Endodermal cell (in vitro differentiated cells): ENCODE measurements around the gene FANCD2OS. TPM values are rescaled to one million over a fixed set of nuclear protein-coding genes. Genes with fewer than 3 reads are reported as not detected.

Experiments
- DNase-seq: peaks from one replicate; pipeline ENCODE4 v3.0.0-alpha.2; 2017
- H3K27ac ChIP-seq: 2 replicates; pipeline ENCODE4 v1.5.1; 2013; ENCODE audit warnings: mild to moderate bottlenecking, low read depth, low read length, moderate library complexity
- H3K27me3 ChIP-seq: 2 replicates; pipeline ENCODE4 v1.6.1; 2013; ENCODE audit warnings: mild to moderate bottlenecking, low read length, moderate library complexity; ENCODE audit not compliant: insufficient read depth, control insufficient read depth, poor library complexity, severe bottlenecking
- H3K36me3 ChIP-seq: 2 replicates; pipeline ENCODE4 v1.7.0; 2013; ENCODE audit warnings: mild to moderate bottlenecking, low read length, moderate library complexity; ENCODE audit not compliant: control insufficient read depth, insufficient read depth
- H3K4me1 ChIP-seq: one replicate; pipeline ENCODE4 v1.7.0; 2013; ENCODE audit warnings: low read length; ENCODE audit not compliant: control insufficient read depth, insufficient read depth
- H3K4me3 ChIP-seq: 2 replicates; pipeline ENCODE4 v1.5.1; 2013; ENCODE audit warnings: mild to moderate bottlenecking, low read length, moderate library complexity
- H3K9ac ChIP-seq: 2 replicates; pipeline ENCODE4 v1.6.1; 2013; ENCODE audit warnings: mild to moderate bottlenecking, low read length, moderate library complexity; ENCODE audit not compliant: poor library complexity, severe bottlenecking; ENCODE audit errors: extremely low read depth
- H3K9me3 ChIP-seq: 2 replicates; pipeline ENCODE4 v1.6.1; 2013; ENCODE audit warnings: mild to moderate bottlenecking, low read length, moderate library complexity; ENCODE audit not compliant: control insufficient read depth
- H3K27ac Mint-ChIP-seq: 2 replicates; pipeline ENCODE4 v1.8.0; 2020; ENCODE audit warnings: mixed read lengths
- H3K27me3 Mint-ChIP-seq: 2 replicates; pipeline ENCODE4 v1.8.0; 2021; ENCODE audit warnings: mild to moderate bottlenecking, mixed read lengths; ENCODE audit not compliant: insufficient read depth
- H3K36me3 Mint-ChIP-seq: 2 replicates; pipeline ENCODE4 v1.8.0; 2020; ENCODE audit warnings: low read depth, mixed read lengths
- H3K4me1 Mint-ChIP-seq: 2 replicates; pipeline ENCODE4 v1.8.0; 2020; ENCODE audit warnings: mixed read lengths
- H3K4me3 Mint-ChIP-seq: 2 replicates; pipeline ENCODE4 v1.8.0; 2020; ENCODE audit warnings: mild to moderate bottlenecking, moderate library complexity, mixed read lengths
- H3K9me3 Mint-ChIP-seq: 2 replicates; pipeline ENCODE4 v1.8.0; 2020; ENCODE audit warnings: mild to moderate bottlenecking, mixed read lengths
- CTCF ChIP-seq: fragments of 200-600 bp; sonication (generic); conservative IDR thresholded peaks from 2 replicates; pipeline ENCODE4 v1.5.0; 2021; ENCODE audit warnings: antibody characterized with exemption, mild to moderate bottlenecking
- whole genome bisulfite sequencing, 2 experiments: methylation state at CpG; one replicate each; pipeline versions ENCODE4 v1.1.5 to v1.1.7; 2013; ENCODE audit warnings: missing lambda C conversion rate in 2 of 2, mixed read lengths in 1 of 2; ENCODE audit not compliant: insufficient coverage in 1 of 2, insufficient read length in 1 of 2; 5-methylcytosine and 5-hydroxymethylcytosine counted together
- total RNA-seq, 2 donors: library from RNA; stranded (reverse); fragmentation: NEBNext Ultra II Directional in 1 of 2; extraction: Animal tissue kit (Norgen Biotek cat#: 25700) in 1 of 2; gene quantifications; 2 replicates in 1 of 2; 3 replicates in 1 of 2; pipeline ENCODE4 v1.2.1, GENCODE V29; 2021

FANCD2OS gene
- total RNA-seq, 2 donors from 2014 or later: not detected

- peaks cover 22% of the 10 kb centered on the region for H3K36me3 Mint-ChIP-seq
Measured at GRCh38 chr3:10116928-10117327, 8.9 kb upstream of the FANCD2OS start.

DNA sequence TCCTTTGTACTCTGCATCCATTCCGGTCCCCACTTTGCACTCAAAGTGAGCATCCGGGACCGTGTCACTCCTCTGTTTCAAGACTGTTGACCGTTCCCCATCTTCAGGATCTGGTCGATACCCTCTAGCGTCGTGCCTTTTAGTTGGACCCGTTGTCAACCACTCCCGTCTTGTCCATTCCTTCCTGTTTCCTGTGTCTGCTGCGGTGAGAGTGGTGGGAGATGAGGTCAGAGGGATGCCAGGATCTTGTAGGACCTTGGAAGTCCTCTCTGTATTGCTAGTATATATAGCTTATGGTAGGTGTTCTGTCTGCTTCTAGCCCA lies 8.0 kb upstream of the FANCD2OS start:
- Mint-ChIP-seq H3K36me3 (peaks cover 19% of the 10 kb centered on the region), H3K9me3 (no peaks in the 10 kb centered on the region), H3K27ac (peak overlapping the region; percentile 98), H3K27me3 (no peaks in the 10 kb centered on the region), H3K4me1 (peaks cover 6% of the 10 kb centered on the region), H3K4me3 (peak overlapping the region; percentile 91)
- 1 to 2% methylated on average over 9 to 10 of the region's 10 CpGs for WGBS, 2 experiments
- DNase-seq: no peak
- Histone ChIP-seq H3K4me3 (peak overlapping the region; percentile 93), H3K4me1 (no peaks in the 10 kb centered on the region), H3K9ac (peak overlapping the region; percentile 69), H3K27me3 (no peaks in the 10 kb centered on the region), H3K36me3 (peaks cover 16% of the 10 kb centered on the region), H3K27ac (no peak overlapping the region), H3K9me3 (no peaks in the 10 kb centered on the region)
- no peak for TF ChIP-seq CTCF

More at GRCh38 chr3:10116928-10117327, 8.9 kb upstream of the FANCD2OS start:
- H3K9ac ChIP-seq: no peak overlapping the region
- Mint-ChIP-seq H3K27me3 (no peaks in the 10 kb centered on the region), H3K27ac (no peak overlapping the region), H3K4me3 (peak overlapping the region; percentile 91), H3K9me3 (no peaks in the 10 kb centered on the region), H3K4me1 (peaks cover 6% of the 10 kb centered on the region)
- H3K9me3 ChIP-seq: no peaks in the 10 kb centered on the region
- peaks cover 20% of the 10 kb centered on the region for H3K36me3 ChIP-seq
- no peak overlapping the region for H3K27ac ChIP-seq
- H3K4me1 ChIP-seq: no peaks in the 10 kb centered on the region
- H3K27me3 ChIP-seq: no peaks in the 10 kb centered on the region
- 94 to 97% methylated on average over 4 of the region's 4 CpGs for WGBS, 2 experiments
- peak overlapping the region; percentile 93 for H3K4me3 ChIP-seq
- no peak for TF ChIP-seq CTCF
- DNase-seq: no peak

GRCh38 chr3:10115326-10116137 lies 7.5 kb upstream of the FANCD2OS start, which contains the start of gene BRK1:
Gene BRK1, plus strand, starts transcription at chr3:10115675. Its CDS starts 27 bp downstream, at chr3:10115702.
- DNase-seq: peak; percentile 95
- Mint-ChIP-seq H3K27me3 (no peaks in the 10 kb centered on the region), H3K4me1 (peaks cover 6% of the 10 kb centered on the region), H3K27ac (peak within 1 kb of the TSS; percentile 98), H3K36me3 (peaks cover 13% of the 10 kb centered on the region), H3K4me3 (peak within 1 kb of the TSS; percentile 91), H3K9me3 (no peaks in the 10 kb centered on the region)
- H3K4me3 ChIP-seq: peak within 1 kb of the TSS; percentile 93
- H3K9ac ChIP-seq: peak within 1 kb of the TSS; percentile 69
- H3K27ac ChIP-seq: peak within 1 kb of the TSS; percentile 86
- H3K4me1 ChIP-seq: no peaks in the 10 kb centered on the region
- WGBS, 2 experiments: 0 to 2% methylated on average over 41 to 54 of the region's 54 CpGs
- no peak for TF ChIP-seq CTCF
- no peaks in the 10 kb centered on the region for H3K9me3 ChIP-seq
- H3K27me3 ChIP-seq: no peaks in the 10 kb centered on the region
- H3K36me3 ChIP-seq: peaks cover 10% of the 10 kb centered on the region
